Loucy (cell line): ENCODE results near the gene CCDC171.

Source experiments
- H2AFZ ChIP-seq: fragments of 200-600 bp; sonication (generic); 2 replicates; pipeline ENCODE4 v1.6.0; 2016; ENCODE audit warnings: antibody characterized with exemption, mild to moderate bottlenecking, low read length, moderate library complexity
- H3F3A ChIP-seq: fragments of 200-600 bp; 2 replicates; pipeline ENCODE4 v1.6.0; 2016; ENCODE audit warnings: antibody characterized with exemption, low read depth, mild to moderate bottlenecking
- H3K27me3 ChIP-seq: fragments of 200-600 bp; sonication (generic); 2 replicates; pipeline ENCODE4 v1.6.1; 2014; ENCODE audit warnings: low read length, mild to moderate bottlenecking; ENCODE audit not compliant: insufficient read depth, poor library complexity, severe bottlenecking
- H3K36me3 ChIP-seq: fragments of 200-600 bp; sonication (generic); 2 replicates; pipeline ENCODE4 v1.6.1; 2016; ENCODE audit warnings: low read length; ENCODE audit not compliant: insufficient read depth
- H3K4me1 ChIP-seq: fragments of 200-600 bp; sonication (generic); 2 replicates; pipeline ENCODE4 v1.5.1; 2014; ENCODE audit warnings: low read length, mild to moderate bottlenecking; ENCODE audit not compliant: insufficient read depth, poor library complexity, severe bottlenecking
- H3K4me2 ChIP-seq: fragments of 200-600 bp; sonication (generic); 2 replicates; pipeline ENCODE4 v1.6.0; 2014; ENCODE audit warnings: antibody characterized with exemption, low read length, low read depth, mild to moderate bottlenecking; ENCODE audit not compliant: poor library complexity, severe bottlenecking
- H3K4me3 ChIP-seq: fragments of 200-600 bp; sonication (generic); 2 replicates; pipeline ENCODE4 v1.5.1; 2014; ENCODE audit warnings: low read length, mild to moderate bottlenecking, mixed read lengths; ENCODE audit not compliant: poor library complexity, severe bottlenecking
- H3K79me2 ChIP-seq: fragments of 200-600 bp; sonication (generic); 2 replicates; pipeline ENCODE4 v1.6.1; 2014; ENCODE audit warnings: low read length; ENCODE audit not compliant: insufficient read depth
- H3K9ac ChIP-seq: fragments of 200-600 bp; sonication (generic); 2 replicates; pipeline ENCODE4 v1.6.0; 2014; ENCODE audit warnings: mild to moderate bottlenecking, low read depth, low read length, moderate library complexity; ENCODE audit not compliant: poor library complexity, severe bottlenecking
- H3K9me2 ChIP-seq: fragments of 200-600 bp; sonication (generic); replicated peaks from 2 replicates; pipeline ENCODE4 v1.6.1; 2016; ENCODE audit warnings: low read depth, low read length, mixed read lengths
- H3K9me3 ChIP-seq: fragments of 200-600 bp; sonication (generic); 2 replicates; pipeline ENCODE4 v1.6.1; 2014; ENCODE audit warnings: mild to moderate bottlenecking, antibody characterized with exemption, low read length, low read depth; ENCODE audit not compliant: insufficient read depth
- H4K20me1 ChIP-seq: fragments of 200-600 bp; sonication (generic); 2 replicates; pipeline ENCODE4 v1.6.0; 2014; ENCODE audit warnings: antibody characterized with exemption, low read length, mild to moderate bottlenecking; ENCODE audit not compliant: insufficient read depth, poor library complexity, severe bottlenecking
- CTCF ChIP-seq: fragments of 200-600 bp; sonication (generic); conservative IDR thresholded peaks from 2 replicates; pipeline ENCODE4 v1.5.1; 2014; ENCODE audit warnings: mild to moderate bottlenecking, antibody characterized with exemption, low read length
- EZH2phosphoT487 ChIP-seq: fragments of 200-600 bp; IDR thresholded peaks from 2 replicates; pipeline ENCODE4 v1.6.1; 2018; ENCODE audit warnings: antibody characterized with exemption, mild to moderate bottlenecking, moderate library complexity, borderline replicate concordance

The CCDC171 gene

GRCh38 chr9:15640121-15640520, 87.3 kb downstream of the CCDC171 start:
- Histone ChIP-seq H3K9me3 (no peaks in the 10 kb centered on the region), H3K36me3 (0 out of 2 replicates have a peak, but pooled peaks cover 8% of the 10 kb centered on the region), H2AFZ (no peak overlapping the region), H3K4me2 (no peak overlapping the region), H3K4me1 (peaks cover 10% of the 10 kb centered on the region), H3F3A (no peaks in the 10 kb centered on the region), H3K79me2 (no peaks in the 10 kb centered on the region), H3K9me2 (no peaks in the 10 kb centered on the region), H4K20me1 (no peaks in the 10 kb centered on the region), H3K27me3 (no peaks in the 10 kb centered on the region), H3K4me3 (no peak overlapping the region), H3K9ac (no peak overlapping the region)
- TF ChIP-seq CTCF (no peak), EZH2phosphoT487 (no peak)

GRCh38 chr9:15641291-15641690, 88.4 kb downstream of the CCDC171 start:
- H3K4me2 ChIP-seq = no peak overlapping the region
- no peaks in the 10 kb centered on the region for H3K27me3 ChIP-seq
- no peak overlapping the region for H3K4me3 ChIP-seq
- H3K9me3 ChIP-seq = no peaks in the 10 kb centered on the region
- H3F3A ChIP-seq = no peaks in the 10 kb centered on the region
- no peaks in the 10 kb centered on the region for H4K20me1 ChIP-seq
- H3K4me1 ChIP-seq = peaks cover 10% of the 10 kb centered on the region
- H3K36me3 ChIP-seq = 0 out of 2 replicates have a peak, but pooled peaks cover 8% of the 10 kb centered on the region
- no peak overlapping the region for H2AFZ ChIP-seq
- H3K9ac ChIP-seq = no peak overlapping the region
- no peaks in the 10 kb centered on the region for H3K79me2 ChIP-seq
- TF ChIP-seq CTCF = no peak
- TF ChIP-seq EZH2phosphoT487 = no peak
- no peaks in the 10 kb centered on the region for H3K9me2 ChIP-seq

GRCh38 chr9:15642369-15642962, 89.6 kb downstream of the CCDC171 start:
- Histone ChIP-seq H3F3A (no peaks in the 10 kb centered on the region), H3K9ac (no peak overlapping the region), H3K27me3 (no peaks in the 10 kb centered on the region), H3K9me2 (no peaks in the 10 kb centered on the region), H2AFZ (no peak overlapping the region), H4K20me1 (no peaks in the 10 kb centered on the region), H3K4me3 (no peak overlapping the region), H3K9me3 (no peaks in the 10 kb centered on the region), H3K79me2 (no peaks in the 10 kb centered on the region), H3K36me3 (0 out of 2 replicates have a peak, but pooled peaks cover 8% of the 10 kb centered on the region), H3K4me2 (no peak overlapping the region), H3K4me1 (peaks cover 10% of the 10 kb centered on the region)
- TF ChIP-seq EZH2phosphoT487 (no peak), CTCF (peak; percentile 71)
